Activated CD4-positive, alpha-beta T cell treated with anti-CD3 and anti-CD28 coated beads, Interleukin-2, amount 50 U/mL, for 4 hours (primary cell): Measurements from ENCODE around the gene PRR5L.
"Not testable (repeated sequence)": the region's sequence is repeated elsewhere in the genome, so short reads cannot be mapped to it uniquely, and the experiment has no call there.

Experiments
- DNase-seq, 2 experiments: peaks; one replicate each; pipeline ENCODE4 v3.0.0-alpha.2; 2020

Gene PRR5L

DNA sequence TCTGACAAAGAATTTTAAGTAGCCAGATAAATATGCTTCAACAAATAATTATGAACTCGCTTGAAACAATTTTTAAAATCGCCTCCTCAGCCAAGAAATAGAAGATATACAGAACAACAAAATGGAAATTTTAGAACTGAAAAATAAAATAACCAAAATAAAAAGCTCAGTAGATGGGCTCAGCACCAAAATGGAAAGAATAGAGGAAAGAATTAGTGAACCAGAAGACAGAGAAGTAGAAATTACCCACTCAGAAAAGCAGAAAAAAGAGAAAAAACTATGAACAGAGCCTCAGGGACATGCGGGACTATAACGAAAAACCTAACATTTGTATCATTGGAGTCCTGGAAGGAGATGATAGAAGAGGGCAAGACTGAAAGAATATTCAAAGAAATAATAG lies 14.2 kb upstream of the PRR5L start:
- no peak for DNase-seq

DNA sequence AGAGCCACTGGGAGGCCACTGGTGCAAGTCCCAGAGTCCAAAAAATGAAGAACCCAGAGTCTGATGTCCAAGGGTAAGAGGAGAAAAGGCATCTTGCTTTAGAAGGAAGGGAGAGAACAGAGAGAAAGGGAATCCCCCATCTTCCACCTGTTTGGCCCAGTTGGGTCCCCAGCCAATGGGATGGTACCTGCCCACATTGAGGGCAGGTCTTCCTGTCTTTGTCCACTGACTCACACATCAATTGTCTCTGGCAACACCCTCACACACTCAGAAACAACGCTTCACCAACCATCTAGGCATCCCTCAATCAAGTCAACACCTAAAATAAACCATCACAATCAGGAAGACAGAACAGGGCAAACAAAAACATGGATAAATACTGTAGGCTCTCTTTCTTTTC lies 13.2 kb upstream of the PRR5L start:
- DNase-seq, result no peak

DNA sequence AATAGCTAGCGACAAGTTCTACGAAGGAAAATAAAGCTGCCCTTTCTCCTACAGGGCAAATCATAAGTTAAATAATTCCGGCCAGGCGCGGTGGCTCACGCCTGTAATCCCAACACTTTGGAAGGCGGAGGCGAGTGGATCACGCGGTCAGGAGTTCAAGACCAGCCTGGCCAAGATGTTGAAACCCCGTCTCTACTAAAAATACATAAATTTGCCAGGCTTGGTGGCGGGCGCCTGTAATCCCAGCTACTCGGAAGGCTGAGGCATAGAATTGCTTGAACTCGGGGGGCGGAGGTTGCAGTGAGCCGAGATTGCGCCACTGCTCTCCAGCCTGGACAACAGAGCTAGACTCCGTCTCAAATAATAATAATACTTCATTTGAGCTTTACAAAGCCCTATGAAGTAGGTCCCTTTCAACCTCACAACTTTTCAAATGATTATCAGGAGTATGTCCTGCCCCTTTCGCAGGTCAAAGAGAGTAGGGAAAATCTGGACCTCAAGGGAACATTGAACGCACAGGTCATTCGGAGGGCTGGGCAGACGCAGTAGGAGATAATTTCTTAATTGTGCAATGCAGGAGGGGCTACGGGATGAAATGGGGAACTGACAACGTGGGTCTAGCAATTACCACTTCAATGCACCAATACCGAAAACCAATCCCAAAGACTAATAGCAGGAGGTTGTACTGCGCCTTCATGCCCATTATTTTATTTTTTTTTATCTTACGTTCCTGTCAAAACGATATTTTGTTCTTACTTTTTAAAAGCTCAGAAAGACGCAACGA lies 7.5 kb upstream of the PRR5L start:
- DNase-seq, result no peak

DNA sequence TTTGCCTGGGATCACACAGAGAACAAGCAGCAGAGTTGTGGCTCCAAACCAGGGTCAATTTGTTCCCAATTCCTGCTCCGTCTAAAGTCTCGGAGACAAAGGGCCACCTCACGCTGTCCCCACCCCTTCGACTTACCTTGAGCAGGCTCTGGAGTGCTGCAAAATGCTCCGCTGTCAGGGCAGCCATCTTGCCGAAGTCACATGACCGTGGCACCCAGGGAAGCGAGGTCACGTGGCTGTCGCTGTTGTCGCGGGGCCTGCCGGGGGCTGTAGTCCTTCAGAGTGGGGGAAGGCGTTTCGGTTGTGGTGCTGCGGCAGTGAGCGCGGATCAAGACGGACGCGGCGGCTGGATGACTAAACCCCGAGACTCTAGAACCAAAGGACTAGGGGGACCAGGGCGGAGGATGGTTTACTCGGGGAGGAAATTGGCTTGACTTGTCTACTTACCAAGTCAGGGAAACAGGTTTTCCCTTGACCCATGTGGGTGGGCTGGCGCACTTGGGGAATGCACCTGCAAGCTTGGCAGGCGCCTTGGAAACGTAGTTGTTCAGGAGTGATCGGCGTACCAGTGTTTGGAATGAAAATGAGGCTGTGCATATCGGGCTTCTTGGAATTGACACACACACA lies 6.7 kb upstream of the PRR5L start, which contains the start of gene COMMD9:
TSS of gene COMMD9 (minus strand) at position 199 of the 627 bp plus-strand sequence. CDS start at position 187, 12 bp downstream.
- DNase-seq, result peak; percentile 94

DNA sequence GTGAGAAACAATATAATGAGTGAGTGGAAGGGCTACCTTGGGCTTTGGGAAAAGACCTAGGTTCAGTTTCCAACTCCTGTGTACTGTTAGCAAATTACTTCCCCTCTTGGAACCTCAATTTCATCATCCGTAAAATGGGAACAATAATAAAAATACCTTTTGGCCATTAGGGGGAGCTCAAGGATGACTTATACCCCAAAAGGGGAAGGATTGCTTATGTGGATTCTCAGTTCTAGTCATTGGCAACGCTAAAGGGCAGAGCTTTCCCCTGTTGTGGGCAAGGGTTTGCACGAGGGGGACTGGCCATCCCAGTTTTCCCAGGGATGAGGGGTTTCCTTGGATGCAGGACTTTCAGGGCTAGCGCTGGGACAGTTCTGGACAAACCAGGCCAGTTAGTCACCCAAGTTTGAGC lies 3.8 kb upstream of the PRR5L start:
- DNase-seq, result no peak

DNA sequence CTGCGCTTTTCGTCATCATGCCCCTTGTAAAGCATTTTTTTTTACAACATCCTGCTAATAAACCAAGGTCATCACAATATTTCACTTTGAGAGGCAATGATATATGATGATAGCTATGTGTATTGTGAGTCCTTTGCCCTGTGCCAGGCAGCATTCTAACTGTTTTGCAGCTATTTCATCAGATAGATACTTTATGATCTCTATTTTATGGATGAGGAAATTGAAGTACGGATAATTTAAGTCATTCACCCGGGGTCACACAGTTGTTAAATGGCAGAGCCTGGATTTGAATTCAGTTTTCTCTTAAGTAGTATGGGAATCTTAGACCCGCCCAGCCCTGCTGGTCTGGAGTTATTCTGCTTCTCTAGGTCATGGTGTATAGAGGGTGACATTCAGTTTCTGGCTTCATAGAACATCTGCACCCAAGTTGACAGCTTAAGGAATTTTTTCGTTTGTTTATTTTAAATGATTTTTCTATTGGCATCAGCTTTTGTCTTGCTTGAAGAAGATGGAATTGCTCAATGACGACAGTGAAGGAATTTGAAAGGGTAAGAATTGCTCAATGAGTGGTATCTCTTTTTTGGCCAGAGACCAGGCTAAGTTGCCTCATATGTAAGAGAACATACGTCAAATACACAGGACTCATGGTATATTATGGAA lies 926 bp downstream of the PRR5L start:
- DNase-seq, result no peak

DNA sequence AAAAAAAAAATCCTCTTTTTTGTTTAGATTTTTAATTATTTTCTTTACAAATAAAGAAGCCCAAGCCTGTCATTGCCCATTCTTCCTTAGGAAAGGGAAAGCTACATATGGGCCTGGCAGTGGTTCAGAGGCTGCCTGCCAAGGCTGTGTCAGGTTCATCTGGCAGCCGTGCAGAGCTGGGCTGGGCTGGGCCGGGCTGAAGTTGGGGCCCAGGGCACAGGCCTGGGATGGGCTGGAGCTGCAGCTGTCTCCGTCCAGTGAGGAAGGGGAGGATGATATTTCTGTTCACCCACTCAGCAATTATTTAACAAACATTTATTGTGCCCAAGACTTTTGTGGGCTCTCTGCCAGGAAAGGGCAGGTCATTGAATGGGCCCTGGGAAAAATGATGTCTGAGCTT lies 4.6 kb downstream of the PRR5L start:
- no peak for DNase-seq

DNA sequence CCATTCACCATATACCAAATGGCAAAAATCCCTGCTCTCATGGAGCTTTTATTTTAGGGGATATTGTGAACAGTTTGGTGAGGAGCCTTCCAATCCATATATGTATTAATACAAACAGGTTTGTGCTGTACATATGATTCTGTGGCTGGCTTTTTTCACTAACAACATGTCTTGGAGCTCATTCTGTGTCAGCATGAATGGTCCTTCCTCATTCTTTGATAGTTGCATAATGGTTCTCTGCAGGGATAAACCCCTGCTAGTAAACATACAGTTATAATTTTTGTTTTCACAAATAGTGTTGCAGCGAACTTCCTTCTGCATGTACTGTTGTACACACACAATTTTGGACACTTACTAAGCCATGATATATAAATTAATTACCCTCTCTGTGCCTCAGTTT lies 8.3 kb downstream of the PRR5L start:
- no peak for DNase-seq

DNA sequence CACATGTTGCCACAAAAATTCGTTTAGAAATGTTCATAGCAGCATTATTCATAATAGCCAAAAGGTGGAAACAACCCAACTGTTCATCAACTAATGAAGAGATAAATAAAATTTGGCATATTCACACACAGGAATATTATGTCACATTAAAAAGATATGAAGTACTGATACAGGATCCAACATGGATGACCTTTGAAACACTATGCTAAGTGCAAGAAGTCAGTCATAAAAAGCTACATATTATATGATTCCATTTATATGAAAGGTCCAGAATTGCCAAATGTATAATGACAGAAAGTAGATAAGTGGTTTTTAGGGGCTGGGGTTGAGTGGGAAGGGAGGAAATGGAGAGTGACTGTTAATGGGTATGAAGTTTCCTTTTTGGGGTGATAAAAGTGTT lies 9.0 kb downstream of the PRR5L start:
- DNase-seq, result no peak

DNA sequence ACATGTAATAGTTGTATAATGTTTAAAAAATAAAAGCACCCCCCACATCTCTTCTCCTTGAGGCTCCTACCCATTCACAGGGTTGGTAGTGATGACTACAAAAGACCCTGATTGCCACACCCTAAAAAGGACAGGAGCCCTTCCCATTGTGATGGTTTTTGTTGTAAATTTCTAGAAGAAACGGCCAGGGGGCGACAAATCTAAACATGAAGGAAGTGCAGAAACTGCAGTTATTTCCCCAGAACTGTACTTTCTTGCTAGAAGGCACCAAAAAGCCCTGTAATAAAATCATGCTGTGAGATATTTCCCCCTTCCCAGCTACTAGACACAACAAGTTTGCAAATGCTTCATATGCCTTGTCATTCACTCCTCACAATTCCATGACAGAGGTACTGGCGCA lies 10.8 kb downstream of the PRR5L start:
- DNase-seq, result no peak

DNA sequence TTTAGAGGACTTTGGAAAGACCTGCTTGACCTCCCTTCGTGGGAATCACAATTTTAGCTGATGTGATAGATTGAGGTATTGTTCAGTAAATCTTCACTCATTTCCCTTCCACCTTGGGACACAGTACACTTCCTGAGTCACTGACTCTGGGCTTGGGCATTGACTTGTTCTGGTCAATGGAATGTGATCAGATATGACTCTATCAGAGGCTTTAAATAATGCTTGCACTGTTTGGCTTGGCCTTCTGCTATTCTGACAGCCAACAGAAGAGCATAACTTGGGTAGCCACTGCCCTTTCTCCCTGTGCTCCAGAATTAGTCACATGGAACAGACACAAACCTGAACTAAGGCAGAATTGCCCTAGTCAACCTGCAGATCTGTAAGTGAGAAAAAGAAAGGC lies 12.5 kb downstream of the PRR5L start:
- DNase-seq, result no peak

DNA sequence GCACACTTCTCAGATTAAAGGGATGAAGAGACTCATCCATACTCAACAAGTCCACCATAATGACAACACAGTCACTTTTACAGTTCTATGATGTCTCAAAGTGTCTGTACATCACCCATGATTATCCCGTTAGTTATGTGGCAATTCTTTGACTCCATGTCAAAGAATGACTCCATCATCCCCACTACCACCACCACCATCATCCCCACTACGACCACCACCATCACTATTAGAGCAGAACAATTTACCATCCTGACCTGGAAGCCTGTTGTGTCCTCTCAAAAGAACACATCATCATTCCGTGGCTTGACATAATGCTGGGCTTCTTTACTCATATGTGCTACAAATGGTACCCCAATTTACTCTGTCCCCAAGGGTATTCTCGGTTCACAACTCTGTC lies 13.7 kb downstream of the PRR5L start:
- DNase-seq, result no peak

DNA sequence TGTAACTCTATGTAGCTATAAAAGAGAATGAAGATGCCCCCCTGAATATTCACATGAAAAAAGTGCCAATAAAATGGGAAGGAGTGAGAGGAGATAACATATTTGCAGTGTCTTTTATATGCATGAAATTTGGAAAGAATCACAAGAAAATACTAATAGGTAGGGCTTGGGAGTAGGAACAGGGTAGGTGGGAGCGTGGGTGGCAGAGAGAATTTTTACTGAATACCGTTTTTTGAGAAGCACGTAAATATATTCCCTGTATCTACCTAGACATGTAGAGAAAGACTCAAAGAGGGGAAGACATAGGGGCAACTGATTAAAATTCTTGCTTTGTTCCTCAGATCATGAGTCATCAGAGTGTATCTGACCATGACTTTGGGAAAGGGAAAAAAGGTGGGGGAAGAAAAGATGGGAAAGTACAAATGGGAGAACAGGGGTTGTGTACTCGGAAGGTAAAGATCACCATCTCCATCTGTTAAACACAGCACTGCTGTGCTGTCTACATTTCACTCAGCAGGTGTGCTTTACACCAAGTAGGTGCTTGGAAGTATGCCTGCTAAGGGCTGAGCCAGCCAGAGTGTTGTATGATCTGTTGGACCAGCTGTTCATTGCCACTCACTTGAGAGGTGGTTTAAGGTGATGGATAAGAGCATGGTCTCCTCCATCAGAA lies 16.0 kb downstream of the PRR5L start:
- DNase-seq, result no peak

DNA sequence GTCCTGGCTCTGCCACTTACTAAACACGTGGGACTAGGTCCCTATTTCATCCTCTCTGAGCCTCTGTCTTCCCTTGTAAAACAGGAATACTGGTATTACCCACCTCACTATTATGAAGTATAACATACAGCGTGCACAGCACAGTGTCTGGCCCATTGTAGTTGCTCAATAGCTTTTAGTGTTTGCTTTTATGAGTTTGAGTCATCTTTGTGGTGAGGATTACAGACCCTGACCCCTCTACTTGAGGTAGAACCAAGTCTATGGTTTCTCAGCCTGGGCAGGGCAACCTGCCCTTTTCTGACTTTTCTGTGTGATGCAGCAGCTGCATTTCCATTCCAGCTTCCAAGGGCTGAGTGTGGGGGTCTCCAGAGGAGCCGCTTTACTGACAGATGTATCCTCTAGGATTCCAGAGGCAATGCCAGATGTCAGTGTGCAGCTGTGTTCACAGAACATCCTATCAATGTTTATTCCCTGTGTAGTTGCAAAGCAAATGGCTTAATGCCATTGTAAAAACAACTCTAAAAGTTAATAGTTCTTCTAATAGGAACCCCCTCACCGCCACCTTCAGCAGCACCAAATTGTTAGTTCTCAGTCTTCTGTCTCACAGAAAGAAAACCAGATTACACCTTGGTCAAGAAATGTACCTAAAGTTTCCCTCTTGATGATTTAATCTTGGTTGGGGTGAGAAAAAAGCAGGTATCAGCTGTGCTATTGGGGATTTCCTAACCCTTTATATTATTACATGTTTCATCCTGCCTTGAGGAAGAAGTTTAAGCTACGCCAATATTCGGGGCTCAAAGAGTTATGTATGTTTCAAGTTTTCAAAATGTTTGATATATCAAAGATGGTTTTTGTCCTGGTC lies 16.8 kb downstream of the PRR5L start:
- no peak for DNase-seq

DNA sequence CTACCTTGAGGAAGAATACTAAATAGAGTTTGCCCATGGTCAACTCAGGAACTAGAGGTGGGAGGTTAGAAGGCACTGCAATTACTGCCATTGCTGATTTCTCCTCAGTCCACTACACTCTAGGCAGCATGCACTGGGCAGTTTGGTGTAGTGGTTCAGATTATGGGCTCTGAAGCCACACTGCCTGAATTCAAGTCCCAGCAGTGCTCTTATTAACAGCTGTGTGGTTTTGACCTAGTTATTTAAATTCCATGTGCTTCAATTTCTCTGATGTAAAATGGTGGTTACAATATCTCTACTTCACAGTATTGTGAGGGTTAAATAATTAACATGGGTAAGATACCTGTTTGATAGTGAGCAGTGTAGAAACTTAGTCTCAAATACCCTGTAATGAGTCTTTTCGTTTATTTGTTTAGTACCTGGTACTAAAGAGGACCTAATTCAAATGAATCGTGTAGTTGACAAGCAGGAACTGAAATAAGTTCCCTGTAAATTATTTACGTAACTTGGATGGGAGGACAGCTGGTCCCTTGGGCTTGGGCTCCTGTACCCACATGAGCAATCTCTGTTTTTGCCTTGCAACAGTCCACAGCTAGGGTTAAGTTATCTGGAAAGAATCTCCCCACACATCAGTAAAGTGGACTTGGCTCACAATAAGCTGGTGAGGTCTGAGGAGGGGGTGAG lies 17.8 kb downstream of the PRR5L start:
- no peak for DNase-seq

DNA sequence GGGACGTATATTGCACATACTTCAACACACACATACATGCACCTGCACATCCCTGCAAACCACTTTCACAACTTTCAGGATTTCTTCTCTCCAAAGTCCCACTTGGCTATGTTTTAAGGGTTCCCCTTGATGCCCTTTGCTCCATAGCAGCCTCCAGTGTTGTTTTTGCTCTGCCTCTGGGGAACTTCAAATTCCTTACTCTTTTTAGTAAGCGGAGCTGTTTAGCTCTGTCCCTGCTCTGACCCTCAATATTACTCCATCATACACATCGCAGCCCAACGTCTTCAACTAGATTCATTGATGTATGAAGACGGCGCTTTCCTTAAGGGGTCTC lies 18.3 kb downstream of the PRR5L start:
- DNase-seq, result no peak

DNA sequence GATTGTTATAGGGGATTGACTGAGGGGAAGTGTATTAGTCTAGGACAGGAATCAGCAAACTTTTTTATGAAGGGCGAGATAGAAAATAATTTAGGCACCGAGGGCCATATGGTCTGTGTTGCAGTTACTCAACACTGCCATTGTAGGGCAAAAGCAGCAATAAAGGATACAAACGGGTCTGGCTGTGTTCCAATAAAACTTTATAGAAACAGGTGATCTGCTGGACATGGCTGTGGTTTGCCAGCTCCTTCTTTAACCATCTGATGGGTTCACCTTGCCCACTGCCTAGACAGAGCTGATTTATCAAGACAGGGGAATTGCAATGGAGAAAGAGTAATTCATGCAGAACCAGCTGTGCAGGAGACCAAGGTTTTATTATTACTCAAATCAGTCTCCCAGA lies 20.0 kb downstream of the PRR5L start:
- no peak for DNase-seq

DNA sequence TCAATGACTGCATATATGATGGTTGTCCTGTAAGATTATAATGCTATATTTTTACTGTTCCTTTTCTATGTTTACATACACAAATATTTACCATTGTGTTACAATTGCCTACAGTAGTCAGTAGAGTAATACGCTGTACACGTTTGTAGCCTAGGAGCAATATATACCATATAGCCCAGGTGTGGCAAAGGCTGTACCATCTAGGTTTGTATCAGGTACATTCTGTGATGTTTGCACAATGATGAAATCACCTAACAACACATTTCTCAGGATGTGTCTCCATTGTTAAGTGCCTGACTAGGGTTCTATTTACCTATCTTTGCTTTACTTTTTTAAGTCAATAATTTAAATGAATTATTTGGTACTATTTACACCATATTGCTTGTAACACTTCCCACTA lies 21.9 kb downstream of the PRR5L start:
- DNase-seq, result no peak

DNA sequence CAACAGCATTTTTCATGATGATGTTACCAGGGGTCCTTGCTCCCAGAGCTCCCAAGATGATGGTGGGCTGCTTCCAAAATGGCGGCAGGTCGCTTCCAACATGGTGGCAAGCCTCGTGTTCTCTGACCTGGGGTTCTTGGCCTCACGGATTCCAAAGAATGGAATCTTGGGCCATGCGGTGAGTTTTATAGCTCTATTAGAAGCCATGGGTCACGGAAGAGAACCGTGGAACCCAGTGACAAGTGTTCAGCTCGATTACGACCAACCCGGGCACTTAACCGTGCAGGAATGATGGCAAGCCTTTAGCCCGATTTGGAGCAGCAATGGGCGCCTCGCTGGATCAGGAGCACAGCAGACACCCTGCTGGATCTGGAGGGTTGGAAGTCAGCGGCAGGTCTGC lies 28.9 kb downstream of the PRR5L start:
- DNase-seq, result not testable (repeated sequence)

DNA sequence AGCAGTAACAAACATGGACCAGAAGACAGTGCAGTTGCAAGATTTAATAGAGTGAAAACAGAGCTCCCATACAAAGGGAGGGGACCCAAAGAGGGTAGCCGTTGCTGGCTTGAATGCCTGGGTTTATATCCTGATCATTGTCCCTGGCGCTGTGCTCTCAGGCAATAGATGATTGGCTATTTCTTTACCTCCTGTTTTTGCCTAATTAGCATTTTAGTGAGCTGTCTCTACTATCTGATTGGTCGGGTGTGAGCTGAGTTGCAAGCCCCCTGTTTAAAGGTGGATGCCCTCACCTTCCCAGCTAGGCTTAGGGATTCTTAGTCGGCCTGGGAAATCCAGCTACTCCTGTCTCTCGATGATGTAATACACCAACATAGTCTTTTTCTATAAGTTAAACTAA lies 29.3 kb downstream of the PRR5L start:
- DNase-seq, result not testable (repeated sequence)

DNA sequence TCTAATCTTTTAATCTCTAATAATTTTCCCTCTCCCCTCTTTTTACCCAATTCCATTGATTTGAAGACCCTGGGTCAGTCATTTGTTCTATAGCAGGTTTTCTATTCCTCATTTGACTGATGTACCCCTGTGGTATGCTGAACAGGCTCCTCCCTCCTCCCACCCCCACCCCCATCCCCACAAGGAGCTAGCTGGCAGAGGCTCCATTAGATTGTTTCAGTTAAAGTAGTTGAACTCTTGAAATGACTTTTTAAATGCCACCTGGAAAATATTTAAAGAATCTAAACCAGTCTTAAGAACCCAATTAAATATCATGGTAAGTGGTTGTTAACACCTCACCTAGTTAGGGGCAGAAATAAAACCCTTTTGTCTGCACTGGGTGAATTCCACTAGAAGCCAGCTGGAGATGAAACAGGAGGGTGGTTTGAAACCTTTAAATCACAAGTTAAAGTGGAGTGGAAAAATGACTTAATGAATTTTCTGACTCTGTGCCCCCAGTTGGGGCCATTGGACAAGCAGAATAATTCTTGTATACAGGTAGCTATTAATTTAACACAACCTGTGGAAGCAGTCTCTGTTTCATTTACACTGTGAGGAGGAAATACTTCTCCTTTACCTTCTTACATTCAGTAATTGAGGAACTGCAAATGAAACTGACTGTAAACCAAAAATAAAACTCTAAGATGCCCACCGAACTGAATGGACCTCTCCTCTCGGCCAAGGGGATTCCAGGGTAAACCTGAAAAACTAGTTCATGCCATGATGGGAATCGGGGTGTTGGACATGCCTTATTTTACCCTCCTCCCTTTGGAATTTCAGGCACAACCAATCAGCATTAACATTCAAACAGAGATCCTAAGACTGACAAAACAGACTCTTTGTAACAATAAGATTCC lies 30.7 kb downstream of the PRR5L start:
- no peak for DNase-seq
